Thyroid gland (tissue), 4 donors: ENCODE measurements around the gene CLDN12. TPM values are rescaled to one million over a fixed set of nuclear protein-coding genes. Genes with fewer than 3 reads are reported as not detected.

Experiments used
- DNase-seq, 2 donors: peaks; one replicate each; pipeline ENCODE4 v3.0.0-alpha.2; 2019
- H3K27ac ChIP-seq, 3 donors: fragments of 200-600 bp; sonication (generic); 1 replicate in 2 of 3; 2 replicates in 1 of 3; pipeline ENCODE4 v1.5.1; 2016 to 2019; ENCODE audit warnings: mild to moderate bottlenecking in 1 of 3, moderate library complexity in 1 of 3
- H3K27me3 ChIP-seq: fragments of 200-600 bp; sonication (generic); one replicate; pipeline ENCODE4 v1.5.1; 2019
- H3K36me3 ChIP-seq, 2 donors: fragments of 200-600 bp; sonication (generic); one replicate each; pipeline ENCODE4 v1.5.1; 2016 to 2019
- H3K4me1 ChIP-seq, 2 donors: fragments of 200-600 bp; sonication (generic); one replicate each; pipeline ENCODE4 v1.5.1; 2017 to 2019
- H3K4me3 ChIP-seq, 3 donors: fragments of 200-600 bp; sonication (generic); replicated peaks in 1 of 3; 1 replicate in 2 of 3; 2 replicates in 1 of 3; pipeline ENCODE4 v1.5.1; 2016; ENCODE audit warnings: mild to moderate bottlenecking in 1 of 3
- H3K9me3 ChIP-seq: fragments of 200-600 bp; sonication (generic); one replicate; pipeline ENCODE4 v1.5.1; 2017
- POLR2A ChIP-seq, 2 donors: fragments of 450-650 bp; IDR thresholded peaks; one replicate each; pipeline ENCODE4 v1.6.1; 2017; ENCODE audit warnings: antibody characterized with exemption in 2 of 2, mild to moderate bottlenecking in 2 of 2, moderate library complexity in 1 of 2
- WGBS, 2 donors: methylation state at CpG; one replicate each; pipeline ENCODE4 v1.1.5; 2017; 5-methylcytosine and 5-hydroxymethylcytosine counted together
- intact Hi-C: fragments of 100-400 bp; cut with DNase I; formaldehyde crosslinking; loops from one replicate; pipeline ENCODE4 v1.15.1; 2023
- total RNA-seq, 4 donors: library from RNA; depleted of rRNA; stranded (reverse); fragments of >200 nt; gene quantifications; one replicate each; pipeline ENCODE4 v1.2.3, GENCODE V29; 2016
- TF ChIP-seq, protein P1 (sequence below), 6 experiments: fragments of 200-600 bp in 3 of 6; fragments of 450-650 bp in 3 of 6; sonication (generic) in 3 of 6; IDR thresholded peaks; one replicate each; pipeline ENCODE4 v1.5.1; 2016 to 2019; ENCODE audit warnings: antibody characterized with exemption in 6 of 6, mild to moderate bottlenecking in 2 of 6, inconsistent platforms in 1 of 6, moderate library complexity in 1 of 6

The CLDN12 gene
- total RNA-seq, 4 donors from 2014 or later: 22.8 to 35.5 (median 29.3) TPM

DNA sequence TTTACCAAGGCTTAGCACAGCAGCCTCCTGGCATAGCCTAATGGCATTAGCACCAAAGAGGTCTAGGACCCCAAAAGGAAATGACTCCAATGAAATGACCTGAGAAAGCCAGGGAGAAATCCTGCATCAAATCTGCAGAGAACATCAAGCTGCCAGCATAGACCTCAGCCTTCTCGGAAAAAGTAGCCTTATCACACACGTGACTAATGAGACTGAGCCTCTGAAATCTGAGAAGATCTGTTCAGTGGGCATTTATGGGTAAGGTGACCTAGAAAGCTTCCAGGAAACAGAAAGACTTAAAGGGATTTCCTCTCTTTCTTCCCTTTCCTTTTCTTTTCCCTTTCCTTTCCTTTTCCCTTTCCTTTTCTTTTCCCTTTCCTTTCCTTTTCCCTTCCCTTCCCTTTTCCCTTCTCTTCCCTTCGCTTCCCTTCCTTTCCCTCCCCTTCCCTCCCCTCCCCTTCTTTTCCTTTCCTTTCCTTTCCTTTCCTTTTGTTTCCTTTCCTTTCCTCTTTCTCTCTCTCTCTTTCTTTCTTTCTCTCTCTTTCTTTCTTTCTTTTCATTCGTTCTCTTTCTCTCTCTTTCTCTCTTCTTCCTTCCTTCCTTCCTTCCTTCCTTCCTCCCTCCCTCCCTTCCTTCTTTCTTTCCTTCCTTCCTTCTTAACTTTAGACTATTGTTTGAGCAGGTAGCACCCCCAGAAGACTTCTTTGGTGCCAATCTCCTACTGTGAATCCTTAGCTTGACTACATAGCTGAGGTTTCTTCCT lies 43.1 kb downstream of the CLDN12 start:
- no peak for DNase-seq
- TF ChIP-seq, protein P1, sequence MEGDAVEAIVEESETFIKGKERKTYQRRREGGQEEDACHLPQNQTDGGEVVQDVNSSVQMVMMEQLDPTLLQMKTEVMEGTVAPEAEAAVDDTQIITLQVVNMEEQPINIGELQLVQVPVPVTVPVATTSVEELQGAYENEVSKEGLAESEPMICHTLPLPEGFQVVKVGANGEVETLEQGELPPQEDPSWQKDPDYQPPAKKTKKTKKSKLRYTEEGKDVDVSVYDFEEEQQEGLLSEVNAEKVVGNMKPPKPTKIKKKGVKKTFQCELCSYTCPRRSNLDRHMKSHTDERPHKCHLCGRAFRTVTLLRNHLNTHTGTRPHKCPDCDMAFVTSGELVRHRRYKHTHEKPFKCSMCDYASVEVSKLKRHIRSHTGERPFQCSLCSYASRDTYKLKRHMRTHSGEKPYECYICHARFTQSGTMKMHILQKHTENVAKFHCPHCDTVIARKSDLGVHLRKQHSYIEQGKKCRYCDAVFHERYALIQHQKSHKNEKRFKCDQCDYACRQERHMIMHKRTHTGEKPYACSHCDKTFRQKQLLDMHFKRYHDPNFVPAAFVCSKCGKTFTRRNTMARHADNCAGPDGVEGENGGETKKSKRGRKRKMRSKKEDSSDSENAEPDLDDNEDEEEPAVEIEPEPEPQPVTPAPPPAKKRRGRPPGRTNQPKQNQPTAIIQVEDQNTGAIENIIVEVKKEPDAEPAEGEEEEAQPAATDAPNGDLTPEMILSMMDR (IDR thresholded peaks at IDR 0.05): no peak
- TF ChIP-seq POLR2A (IDR thresholded peaks at IDR 0.05): no peak
- 64 to 70% methylated on average over 4 of the region's 4 CpGs for WGBS, 2 donors

DNA sequence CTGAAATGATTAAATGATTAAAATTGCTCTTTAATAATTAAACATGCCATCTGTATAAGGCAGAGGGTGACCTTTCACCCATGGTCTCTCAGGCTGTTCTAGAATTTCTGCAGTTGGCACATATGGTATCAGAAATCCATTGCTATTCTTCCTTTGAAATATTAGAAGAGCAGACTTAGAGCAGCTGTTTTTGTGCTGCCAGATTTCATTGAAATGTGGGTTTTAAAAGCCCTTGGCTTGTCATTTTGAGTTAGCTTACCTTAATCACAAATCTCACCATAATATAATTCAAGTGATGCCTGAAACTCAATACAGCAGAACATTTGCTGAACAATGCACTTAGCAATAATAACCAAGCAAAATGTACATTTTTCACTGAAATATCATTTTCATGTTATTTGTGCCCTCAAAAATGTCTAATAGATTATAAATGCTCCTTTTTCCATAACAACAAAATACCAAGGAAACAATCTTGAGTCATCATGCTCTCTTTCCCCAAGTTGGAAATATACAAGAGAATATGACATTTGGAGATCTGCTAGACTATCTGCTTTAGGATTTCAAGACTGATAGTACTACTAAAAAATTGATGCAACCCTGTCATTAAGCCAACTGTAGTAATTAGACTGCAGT lies 50.1 kb downstream of the CLDN12 start:
- no peaks in the 10 kb centered on the region for H3K9me3 ChIP-seq
- TF ChIP-seq, protein P1 (IDR thresholded peaks at IDR 0.05): no peak
- no peak for TF ChIP-seq POLR2A (IDR thresholded peaks at IDR 0.05)
- H3K36me3 ChIP-seq: no peaks in the 10 kb centered on the region
- DNase-seq: no peak
- H3K4me3 ChIP-seq: no peak overlapping the region
- intact Hi-C loops: loop anchor here (10.0 kb wide), 2 partner anchors 171 to 581 kb away; no protein-coding TSS in a partner anchor
- H3K27ac ChIP-seq: no peak overlapping the region
- H3K4me1 ChIP-seq: peaks cover 5 to 8% of the 10 kb centered on the region in 2 donors
- H3K27me3 ChIP-seq: no peaks in the 10 kb centered on the region

More for the DNA sequence above, 43.1 kb downstream of the CLDN12 start:
- Histone ChIP-seq H3K4me1 (no peaks in the 10 kb centered on the region), H3K27ac (no peak overlapping the region), H3K36me3 (no peaks in the 10 kb centered on the region), H3K9me3 (no peaks in the 10 kb centered on the region), H3K27me3 (no peaks in the 10 kb centered on the region), H3K4me3 (no peak overlapping the region)
- intact Hi-C loops: no loop called here

DNA sequence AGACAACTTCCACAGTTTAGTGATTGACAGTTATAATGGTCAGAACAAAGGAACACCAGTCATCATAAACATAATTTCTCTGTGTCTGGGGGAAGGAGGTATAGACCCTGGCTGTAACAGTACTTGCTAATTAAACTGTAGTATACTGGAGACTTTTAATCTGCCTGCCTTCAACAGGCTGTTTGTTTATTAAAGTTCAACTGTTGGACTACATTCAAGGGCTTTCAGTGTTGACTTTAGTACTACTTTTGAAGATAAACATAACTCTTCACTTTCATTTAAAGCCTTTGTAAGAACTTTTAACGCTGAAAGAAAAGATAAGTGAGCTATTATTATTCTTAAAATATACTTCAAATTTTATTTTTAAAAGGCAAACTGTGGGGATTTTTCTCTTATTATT lies 50.7 kb downstream of the CLDN12 start:
- Histone ChIP-seq H3K4me3 (no peak overlapping the region), H3K36me3 (no peaks in the 10 kb centered on the region), H3K4me1 (peaks cover 5 to 8% of the 10 kb centered on the region in 2 donors), H3K27ac (no peak overlapping the region), H3K9me3 (no peaks in the 10 kb centered on the region), H3K27me3 (no peaks in the 10 kb centered on the region)
- intact Hi-C loops: loop anchor here (10.0 kb wide), 2 partner anchors 171 to 581 kb away; no protein-coding TSS in a partner anchor
- no peak for DNase-seq
- TF ChIP-seq, protein P1 (IDR thresholded peaks at IDR 0.05): no peak
- TF ChIP-seq POLR2A (IDR thresholded peaks at IDR 0.05): no peak
- WGBS, 2 donors: 23 to 27% methylated on average over 1 of the region's 1 CpG

DNA sequence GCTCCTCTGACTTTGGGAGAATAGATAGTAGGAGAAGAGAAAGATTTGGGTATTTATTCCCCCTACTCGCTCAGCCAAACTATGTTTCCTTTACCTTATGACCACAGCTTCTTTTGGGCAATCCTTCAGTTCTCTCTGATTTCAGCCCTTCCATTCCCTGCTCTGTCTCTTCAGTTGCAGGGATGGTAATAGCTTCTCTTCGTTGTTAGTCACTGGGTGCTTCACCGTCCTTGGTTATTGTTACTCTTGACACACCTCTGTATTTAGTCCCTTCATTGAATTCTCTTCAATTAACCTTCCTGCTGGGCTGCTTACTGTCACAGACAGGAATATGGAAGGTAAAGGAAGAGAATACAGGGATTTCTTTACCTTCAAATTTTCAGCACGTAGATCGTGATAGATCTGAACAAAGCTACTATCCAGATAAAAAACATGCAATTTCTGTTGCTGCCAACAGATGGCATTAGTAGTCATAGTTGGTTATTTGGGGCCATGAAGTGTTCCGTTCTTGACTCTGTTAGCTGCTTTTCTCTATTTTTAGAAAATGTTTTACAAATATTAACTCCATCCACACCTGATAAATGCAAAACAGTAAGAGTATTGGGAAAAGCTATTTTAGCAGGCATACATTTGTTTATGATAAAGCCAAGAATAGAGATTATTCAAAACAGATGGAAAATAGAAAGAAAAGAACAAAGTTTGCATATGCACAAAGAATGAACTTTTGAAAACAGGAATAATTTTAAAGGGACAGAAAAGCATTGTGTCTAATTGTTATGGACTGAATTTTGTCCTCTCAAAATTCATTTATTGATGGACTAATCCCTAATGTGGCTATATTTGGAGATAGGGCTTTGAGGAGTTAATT lies 52.1 kb downstream of the CLDN12 start:
- TF ChIP-seq, protein P1 (IDR thresholded peaks at IDR 0.05): peak; percentile 23 to 86 (median 66)
- no peak for TF ChIP-seq POLR2A (IDR thresholded peaks at IDR 0.05)
- Histone ChIP-seq H3K27me3 (no peaks in the 10 kb centered on the region), H3K27ac (no peak overlapping the region), H3K36me3 (no peaks in the 10 kb centered on the region), H3K4me3 (no peak overlapping the region), H3K4me1 (peaks cover 5 to 8% of the 10 kb centered on the region in 2 donors), H3K9me3 (no peaks in the 10 kb centered on the region)
- intact Hi-C loops: loop anchor here (10.0 kb wide), 2 partner anchors 169 to 579 kb away; no protein-coding TSS in a partner anchor
- WGBS, 2 donors: 29 to 30% methylated on average over 6 of the region's 6 CpGs
- DNase-seq: no peak
